Right lobe of liver (tissue), 4 donors: ENCODE data around the gene ZNF597.

Experiments used
- POLR2A ChIP-seq: fragments of 450-650 bp; IDR thresholded peaks from one replicate; pipeline ENCODE4 v1.6.1; 2017; ENCODE audit warnings: antibody characterized with exemption, mild to moderate bottlenecking
- TF ChIP-seq, protein P1 (sequence below), 4 donors: fragments of 200-600 bp in 3 of 4; fragments of 450-650 bp in 1 of 4; IDR thresholded peaks; one replicate each; pipeline versions ENCODE4 v1.5.1 to v1.8.0; 2016 to 2022; ENCODE audit warnings: antibody characterized with exemption in 4 of 4, mild to moderate bottlenecking in 2 of 4
- donor health status: DM: no; HTN: no; CAD: no.
- donor health status: DM: no; HTN: no; CAD: no.
- donor health status: DM: no; HTN: yes; CAD: no.

DNA sequence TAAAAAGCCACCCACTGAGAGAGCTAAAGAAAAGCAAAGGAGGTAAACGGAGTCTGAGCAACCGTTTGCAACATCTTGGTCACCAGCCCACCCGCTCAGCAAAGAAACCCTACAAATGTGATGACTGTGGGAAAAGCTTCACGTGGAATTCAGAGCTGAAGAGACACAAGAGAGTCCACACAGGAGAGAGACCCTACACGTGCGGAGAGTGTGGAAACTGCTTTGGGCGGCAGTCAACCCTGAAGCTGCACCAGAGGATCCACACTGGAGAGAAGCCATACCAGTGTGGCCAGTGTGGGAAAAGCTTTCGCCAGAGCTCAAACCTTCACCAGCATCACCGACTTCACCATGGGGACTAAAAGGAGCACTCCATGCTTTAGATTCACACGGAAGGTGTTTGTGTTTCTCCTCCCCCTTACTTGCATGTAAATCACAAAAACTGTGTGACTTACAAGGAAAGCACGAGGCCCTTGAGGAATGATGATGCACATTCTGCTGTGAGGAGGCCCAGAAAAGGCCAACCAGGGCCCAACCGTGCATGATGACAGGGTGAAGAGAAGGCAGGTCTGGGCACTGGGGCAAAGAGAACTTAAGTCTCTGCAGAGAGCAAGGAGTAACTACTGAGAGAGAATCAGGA lies 34.6 kb downstream of the ZNF597 start:
- TF ChIP-seq, protein P1, sequence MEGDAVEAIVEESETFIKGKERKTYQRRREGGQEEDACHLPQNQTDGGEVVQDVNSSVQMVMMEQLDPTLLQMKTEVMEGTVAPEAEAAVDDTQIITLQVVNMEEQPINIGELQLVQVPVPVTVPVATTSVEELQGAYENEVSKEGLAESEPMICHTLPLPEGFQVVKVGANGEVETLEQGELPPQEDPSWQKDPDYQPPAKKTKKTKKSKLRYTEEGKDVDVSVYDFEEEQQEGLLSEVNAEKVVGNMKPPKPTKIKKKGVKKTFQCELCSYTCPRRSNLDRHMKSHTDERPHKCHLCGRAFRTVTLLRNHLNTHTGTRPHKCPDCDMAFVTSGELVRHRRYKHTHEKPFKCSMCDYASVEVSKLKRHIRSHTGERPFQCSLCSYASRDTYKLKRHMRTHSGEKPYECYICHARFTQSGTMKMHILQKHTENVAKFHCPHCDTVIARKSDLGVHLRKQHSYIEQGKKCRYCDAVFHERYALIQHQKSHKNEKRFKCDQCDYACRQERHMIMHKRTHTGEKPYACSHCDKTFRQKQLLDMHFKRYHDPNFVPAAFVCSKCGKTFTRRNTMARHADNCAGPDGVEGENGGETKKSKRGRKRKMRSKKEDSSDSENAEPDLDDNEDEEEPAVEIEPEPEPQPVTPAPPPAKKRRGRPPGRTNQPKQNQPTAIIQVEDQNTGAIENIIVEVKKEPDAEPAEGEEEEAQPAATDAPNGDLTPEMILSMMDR (IDR thresholded peaks at IDR 0.05), result no peak
- TF ChIP-seq POLR2A, result no peak
